H9 (cell line): ENCODE data around the gene TERF2IP. TPM values are rescaled to one million over a fixed set of nuclear protein-coding genes. Genes with fewer than 3 reads are reported as not detected.

Source experiments
- DNase-seq: peaks from one replicate; pipeline ENCODE4 v3.0.0-alpha.2; 2017
- H2AFZ ChIP-seq: one replicate; pipeline ENCODE4 v1.6.1; 2013; ENCODE audit warnings: mild to moderate bottlenecking, low read length, control low read depth, moderate library complexity
- H2AK5ac ChIP-seq: 2 replicates; pipeline ENCODE4 v1.6.1; 2013; ENCODE audit warnings: low read length, control low read depth, mixed read lengths; ENCODE audit not compliant: insufficient read length
- H2BK120ac ChIP-seq: one replicate; pipeline ENCODE4 v1.6.1; 2013; ENCODE audit warnings: low read depth, mild to moderate bottlenecking, low read length, control low read depth, inconsistent platforms; ENCODE audit not compliant: poor library complexity, severe bottlenecking
- H2BK12ac ChIP-seq: 2 replicates; pipeline ENCODE4 v1.6.1; 2013; ENCODE audit warnings: low read length, control low read depth, mixed read lengths, low read depth; ENCODE audit not compliant: insufficient read length
- H2BK15ac ChIP-seq: 2 replicates; pipeline ENCODE4 v1.6.1; 2013; ENCODE audit warnings: low read depth, low read length, control low read depth
- H2BK20ac ChIP-seq: one replicate; pipeline ENCODE4 v1.6.1; 2013; ENCODE audit warnings: low read depth, mild to moderate bottlenecking, low read length, control low read depth, inconsistent platforms; ENCODE audit not compliant: poor library complexity, severe bottlenecking
- H2BK5ac ChIP-seq: 2 replicates; pipeline ENCODE4 v1.6.1; 2013; ENCODE audit warnings: low read length, control low read depth, mixed read lengths; ENCODE audit not compliant: insufficient read length
- H3K14ac ChIP-seq: 2 replicates; pipeline ENCODE4 v1.6.1; 2013; ENCODE audit warnings: low read length, control low read depth; ENCODE audit not compliant: insufficient read depth
- H3K18ac ChIP-seq: 2 replicates; pipeline ENCODE4 v1.6.1; 2013; ENCODE audit warnings: low read depth, mild to moderate bottlenecking, mixed read lengths, low read length, control low read depth; ENCODE audit not compliant: insufficient read length
- H3K23ac ChIP-seq: 2 replicates; pipeline ENCODE4 v1.6.1; 2013; ENCODE audit warnings: low read length, control low read depth, mixed read lengths, low read depth; ENCODE audit not compliant: insufficient read length
- H3K23me2 ChIP-seq: 2 replicates; pipeline ENCODE4 v1.6.1; 2013; ENCODE audit warnings: low read depth, mild to moderate bottlenecking, mixed read lengths, low read length, control low read depth; ENCODE audit not compliant: insufficient read length, poor library complexity, severe bottlenecking
- H3K27ac ChIP-seq: 2 replicates; pipeline ENCODE4 v1.5.1; 2013; ENCODE audit warnings: low read length, control low read depth, mixed read lengths, low read depth; ENCODE audit not compliant: insufficient read length
- H3K27me3 ChIP-seq: 2 replicates; pipeline ENCODE4 v1.6.1; 2013; ENCODE audit warnings: low read length, control low read depth, inconsistent platforms; ENCODE audit not compliant: insufficient read depth
- H3K4ac ChIP-seq: 2 replicates; pipeline ENCODE4 v1.6.1; 2013; ENCODE audit warnings: low read depth, mild to moderate bottlenecking, control low read depth, inconsistent platforms, low read length, moderate library complexity
- H3K4me1 ChIP-seq: 2 replicates; pipeline ENCODE4 v1.6.1; 2013; ENCODE audit warnings: low read length, control low read depth, inconsistent platforms; ENCODE audit not compliant: insufficient read depth
- H3K4me2 ChIP-seq: 2 replicates; pipeline ENCODE4 v1.6.1; 2013; ENCODE audit warnings: low read length, control low read depth, mixed read lengths; ENCODE audit not compliant: insufficient read length, insufficient read depth
- H3K56ac ChIP-seq: 2 replicates; pipeline ENCODE4 v1.6.1; 2013; ENCODE audit warnings: low read depth, mild to moderate bottlenecking, mixed read lengths, low read length, control low read depth; ENCODE audit not compliant: insufficient read length
- H3K79me1 ChIP-seq: 2 replicates; pipeline ENCODE4 v1.6.1; 2013; ENCODE audit warnings: low read depth, mild to moderate bottlenecking, moderate library complexity, low read length, control low read depth, inconsistent platforms; ENCODE audit not compliant: insufficient read depth, poor library complexity, severe bottlenecking
- H3K79me2 ChIP-seq: 2 replicates; pipeline ENCODE4 v1.6.1; 2013; ENCODE audit warnings: low read length, control low read depth, inconsistent platforms; ENCODE audit not compliant: insufficient read depth
- H3K9ac ChIP-seq: 2 replicates; pipeline ENCODE4 v1.6.1; 2013; ENCODE audit warnings: low read length, control low read depth, mixed read lengths; ENCODE audit not compliant: insufficient read length; ENCODE audit errors: extremely low read depth
- H3K9me3 ChIP-seq: one replicate; pipeline ENCODE4 v1.6.1; 2013; ENCODE audit warnings: low read depth, low read length, inconsistent platforms; ENCODE audit not compliant: control insufficient read depth
- H3T11ph ChIP-seq: one replicate; pipeline ENCODE4 v1.6.1; 2013; ENCODE audit warnings: mild to moderate bottlenecking, low read length, control low read depth, inconsistent platforms
- H4K20me1 ChIP-seq: one replicate; pipeline ENCODE4 v1.6.1; 2013; ENCODE audit not compliant: control insufficient read depth, insufficient read length, insufficient read depth
- H4K5ac ChIP-seq: 2 replicates; pipeline ENCODE4 v1.6.1; 2013; ENCODE audit warnings: low read depth, mild to moderate bottlenecking, mixed read lengths, low read length, control low read depth; ENCODE audit not compliant: insufficient read length
- H4K8ac ChIP-seq: replicated peaks from 2 replicates; pipeline ENCODE4 v1.6.1; 2013; ENCODE audit warnings: low read length, control low read depth, mixed read lengths, low read depth; ENCODE audit not compliant: insufficient read length
- H4K91ac ChIP-seq: 2 replicates; pipeline ENCODE4 v1.6.1; 2013; ENCODE audit warnings: low read depth, mild to moderate bottlenecking, moderate library complexity, mixed read lengths, low read length, control low read depth; ENCODE audit not compliant: insufficient read length
- H3K27ac Mint-ChIP-seq, 3 experiments: 2 replicates in 2 of 3; 3 replicates in 1 of 3; pipeline ENCODE4 v1.8.0; 2020 to 2021; ENCODE audit warnings: mixed read lengths in 3 of 3, mild to moderate bottlenecking in 1 of 3, moderate library complexity in 1 of 3
- H3K27me3 Mint-ChIP-seq: 2 replicates; pipeline ENCODE4 v1.8.0; 2021; ENCODE audit warnings: low read depth, mild to moderate bottlenecking, moderate library complexity, mixed read lengths
- H3K36me3 Mint-ChIP-seq, 3 experiments: 2 replicates in 2 of 3; 3 replicates in 1 of 3; pipeline ENCODE4 v1.8.0; 2020 to 2021; ENCODE audit warnings: low read depth in 3 of 3, mixed read lengths in 3 of 3; ENCODE audit not compliant: insufficient read depth in 1 of 3
- H3K4me1 Mint-ChIP-seq, 2 experiments: 2 replicates each; pipeline ENCODE4 v1.8.0; 2020; ENCODE audit warnings: mixed read lengths in 2 of 2
- H3K4me3 Mint-ChIP-seq, 2 experiments: 2 replicates in 1 of 2; 3 replicates in 1 of 2; pipeline ENCODE4 v1.8.0; 2020 to 2021; ENCODE audit warnings: mild to moderate bottlenecking in 2 of 2, mixed read lengths in 2 of 2, moderate library complexity in 1 of 2
- H3K9me3 Mint-ChIP-seq, 2 experiments: 2 replicates in 1 of 2; 3 replicates in 1 of 2; pipeline ENCODE4 v1.8.0; 2020; ENCODE audit warnings: mild to moderate bottlenecking in 2 of 2, mixed read lengths in 2 of 2, moderate library complexity in 1 of 2
- WGBS: extraction: QIAGEN DNeasy Blood & Tissue Kit; methylation state at CpG from one replicate; pipeline ENCODE4 v1.1.7; 2013; ENCODE audit warnings: missing lambda C conversion rate, low lambda C conversion rate, mixed read lengths; ENCODE audit not compliant: insufficient read length; ENCODE audit errors: extremely low coverage; 5-methylcytosine and 5-hydroxymethylcytosine counted together
- total RNA-seq: library from RNA; stranded (reverse); gene quantifications from 2 replicates; pipeline ENCODE4 v1.2.1, GENCODE V29; 2021
- TF ChIP-seq, protein P1 (sequence below): fragments of 200-600 bp; sonication (generic); conservative IDR thresholded peaks from 3 replicates; pipeline ENCODE4 v1.8.0; 2021; ENCODE audit warnings: antibody characterized with exemption, mild to moderate bottlenecking

Gene TERF2IP
- total RNA-seq, 1 experiment from 2014 or later: 15.6 TPM

DNA sequence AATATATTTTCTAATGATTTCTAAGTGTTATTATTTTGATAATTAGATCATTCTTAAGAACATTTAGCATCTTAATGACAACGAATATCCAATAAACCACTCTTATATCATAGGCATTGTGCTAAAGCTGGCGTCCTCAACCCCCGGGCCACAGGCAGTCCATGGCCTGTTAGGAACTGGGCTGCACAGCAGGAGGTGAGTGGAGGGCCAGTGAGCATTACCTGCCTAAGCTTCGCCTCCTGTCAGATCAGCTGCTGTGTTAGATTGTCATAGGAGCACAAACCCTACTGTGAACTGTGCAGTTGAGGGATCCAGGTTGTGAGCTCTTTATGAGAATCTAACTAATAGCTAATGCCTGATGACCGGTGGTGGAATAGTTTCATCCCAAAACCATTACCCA is 50.0 kb downstream of the TERF2IP start:
- no peaks in the 10 kb centered on the region for H3K27me3 Mint-ChIP-seq
- Histone ChIP-seq H3T11ph (no peak overlapping the region), H2BK120ac (no peak overlapping the region), H2BK5ac (no peak overlapping the region), H3K14ac (no peak overlapping the region), H4K20me1 (no peaks in the 10 kb centered on the region), H3K9me3 (no peaks in the 10 kb centered on the region), H3K56ac (no peak overlapping the region), H3K4me2 (no peak overlapping the region), H2AK5ac (no peak overlapping the region), H3K4ac (no peak overlapping the region), H3K9ac (no peak overlapping the region), H2BK12ac (no peak overlapping the region), H3K23me2 (no peaks in the 10 kb centered on the region), H3K79me1 (no peaks in the 10 kb centered on the region), H3K4me1 (no peaks in the 10 kb centered on the region), H3K23ac (no peak overlapping the region), H4K91ac (no peak overlapping the region), H4K5ac (no peak overlapping the region), H2AFZ (no peak overlapping the region), H3K18ac (no peak overlapping the region), H2BK15ac (no peak overlapping the region), H2BK20ac (no peak overlapping the region), H4K8ac (no peak overlapping the region), H3K79me2 (no peaks in the 10 kb centered on the region), H3K27ac (no peak overlapping the region), H3K27me3 (no peaks in the 10 kb centered on the region)
- H3K4me3 Mint-ChIP-seq: no peak overlapping the region
- DNase-seq: no peak
- H3K36me3 Mint-ChIP-seq: no peaks in the 10 kb centered on the region
- H3K9me3 Mint-ChIP-seq: no peaks in the 10 kb centered on the region
- TF ChIP-seq, protein P1, sequence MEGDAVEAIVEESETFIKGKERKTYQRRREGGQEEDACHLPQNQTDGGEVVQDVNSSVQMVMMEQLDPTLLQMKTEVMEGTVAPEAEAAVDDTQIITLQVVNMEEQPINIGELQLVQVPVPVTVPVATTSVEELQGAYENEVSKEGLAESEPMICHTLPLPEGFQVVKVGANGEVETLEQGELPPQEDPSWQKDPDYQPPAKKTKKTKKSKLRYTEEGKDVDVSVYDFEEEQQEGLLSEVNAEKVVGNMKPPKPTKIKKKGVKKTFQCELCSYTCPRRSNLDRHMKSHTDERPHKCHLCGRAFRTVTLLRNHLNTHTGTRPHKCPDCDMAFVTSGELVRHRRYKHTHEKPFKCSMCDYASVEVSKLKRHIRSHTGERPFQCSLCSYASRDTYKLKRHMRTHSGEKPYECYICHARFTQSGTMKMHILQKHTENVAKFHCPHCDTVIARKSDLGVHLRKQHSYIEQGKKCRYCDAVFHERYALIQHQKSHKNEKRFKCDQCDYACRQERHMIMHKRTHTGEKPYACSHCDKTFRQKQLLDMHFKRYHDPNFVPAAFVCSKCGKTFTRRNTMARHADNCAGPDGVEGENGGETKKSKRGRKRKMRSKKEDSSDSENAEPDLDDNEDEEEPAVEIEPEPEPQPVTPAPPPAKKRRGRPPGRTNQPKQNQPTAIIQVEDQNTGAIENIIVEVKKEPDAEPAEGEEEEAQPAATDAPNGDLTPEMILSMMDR: no peak
- H3K4me1 Mint-ChIP-seq: peaks cover 4 to 8% of the 10 kb centered on the region in 2 experiments
- WGBS: no CpG with 5 or more reads among the region's 5 CpGs
- H3K27ac Mint-ChIP-seq: no peak overlapping the region
